IMR-90 (cell line): ENCODE measurements around the gene PCBP3.

Experiments
- CTCF ChIP-seq: conservative IDR thresholded peaks from 2 replicates; pipeline ENCODE4 v1.5.1; 2012; ENCODE audit warnings: mild to moderate bottlenecking, low read depth, low read length, improper control_type of control experiment
- NFE2L2 ChIP-seq: fragments of 150-350 bp; IDR thresholded peaks from 2 replicates; pipeline ENCODE4 v1.6.1; 2016; ENCODE audit warnings: low read depth, mild to moderate bottlenecking, low read length

DNA sequence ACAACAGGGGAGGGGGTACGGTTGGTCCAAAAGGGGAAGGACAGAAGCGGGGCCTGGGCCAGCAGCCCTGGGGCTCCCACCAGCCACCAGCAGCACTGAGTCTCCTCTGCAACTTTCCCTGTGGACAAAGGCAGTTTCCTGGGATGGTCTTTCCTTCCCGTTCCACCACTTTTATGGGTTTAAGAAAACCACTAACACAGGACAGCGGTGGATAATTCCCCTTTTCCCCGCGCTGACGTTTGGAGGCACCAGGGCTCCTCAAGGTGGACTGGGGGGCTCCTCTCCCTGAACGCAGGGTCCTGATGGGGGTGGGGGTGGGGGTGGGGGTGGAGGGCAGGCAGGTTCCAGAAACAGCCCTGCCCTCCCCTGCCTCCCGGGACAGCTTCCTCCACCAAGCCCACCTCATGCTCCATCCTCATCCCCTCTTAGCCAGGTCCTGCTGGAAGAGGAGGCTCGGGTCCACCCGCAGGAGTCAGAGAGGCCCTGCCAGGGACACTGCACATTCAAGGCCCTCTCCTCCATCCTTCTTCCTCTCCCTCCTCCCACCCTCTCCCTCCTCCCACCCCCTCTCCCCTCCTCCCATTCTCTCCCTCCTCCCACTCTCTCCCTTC is 333.3 kb downstream of the PCBP3 start:
- no peak for TF ChIP-seq CTCF
- no peak for TF ChIP-seq NFE2L2
